Measurements from ENCODE around the gene SMURF2. TPM values are rescaled to one million over a fixed set of nuclear protein-coding genes. Genes with fewer than 3 reads are reported as not detected.

The SMURF2 gene
- total and polyA plus RNA-seq, 8 donors: 41.6 to 67.6 (median 52.7) TPM

GRCh38 chr17:64627797-64628196 is 34.3 kb downstream of the SMURF2 start:
- no peak for ATAC-seq
- Histone ChIP-seq H3K36me3 (no peaks in the 10 kb centered on the region), H3K9me3 (no peaks in the 10 kb centered on the region), H3K27ac (no peak overlapping the region), H3K4me1 (peaks cover 17 to 80% of the 10 kb centered on the region in 2 donors), H3K27me3 (no peaks in the 10 kb centered on the region), H3K4me3 (no peak overlapping the region)
- no peak for DNase-seq
- no peak for TF ChIP-seq CTCF (IDR thresholded peaks at IDR 0.05)
- intact Hi-C loops (cut with DNase I): no loop called here

- H3K36me3 ChIP-seq: no peaks in the 10 kb centered on the region
- no peak overlapping the region for H3K27ac ChIP-seq
- H3K4me1 ChIP-seq: peaks cover 8 to 73% of the 10 kb centered on the region in 2 donors
- H3K27me3 ChIP-seq: no peaks in the 10 kb centered on the region
- DNase-seq: no peak
- no peaks in the 10 kb centered on the region for H3K9me3 ChIP-seq
- no peak for TF ChIP-seq CTCF (IDR thresholded peaks at IDR 0.05)
- no peak for ATAC-seq
- intact Hi-C loops (cut with DNase I): no loop called here
- H3K4me3 ChIP-seq: no peak overlapping the region
Observed at GRCh38 chr17:64626827-64627226, 35.3 kb downstream of the SMURF2 start.

GRCh38 chr17:64625541-64625940 is 36.6 kb downstream of the SMURF2 start:
- no peak overlapping the region for H3K27ac ChIP-seq
- no peak for DNase-seq
- no peak for ATAC-seq
- no peaks in the 10 kb centered on the region for H3K36me3 ChIP-seq
- H3K4me3 ChIP-seq: no peak overlapping the region
- no peak for TF ChIP-seq CTCF (IDR thresholded peaks at IDR 0.05)
- H3K9me3 ChIP-seq: no peaks in the 10 kb centered on the region
- H3K27me3 ChIP-seq: no peaks in the 10 kb centered on the region
- intact Hi-C loops (cut with DNase I): no loop called here
- peaks cover 7 to 68% of the 10 kb centered on the region in 2 donors for H3K4me1 ChIP-seq

- Histone ChIP-seq H3K27ac (peak overlapping the region in 1 of 2 donors; percentile 33), H3K4me3 (no peak overlapping the region), H3K27me3 (no peaks in the 10 kb centered on the region), H3K36me3 (no peaks in the 10 kb centered on the region), H3K9me3 (no peaks in the 10 kb centered on the region), H3K4me1 (peaks cover 0 to 64% of the 10 kb centered on the region in 2 donors)
- intact Hi-C loops (cut with DNase I): no loop called here
- no peak for TF ChIP-seq CTCF (IDR thresholded peaks at IDR 0.05)
- ATAC-seq: peak; percentile 58
- DNase-seq: no peak
Observed at GRCh38 chr17:64622931-64623654, 39.0 kb downstream of the SMURF2 start.

- intact Hi-C loops (cut with DNase I): no loop called here
Observed at GRCh38 chr17:64621772-64622171, 40.3 kb downstream of the SMURF2 start.

More at GRCh38 chr17:64621772-64622171, 40.3 kb downstream of the SMURF2 start:
- Histone ChIP-seq H3K9me3 (no peaks in the 10 kb centered on the region), H3K27me3 (no peaks in the 10 kb centered on the region), H3K4me1 (peaks cover 0 to 68% of the 10 kb centered on the region in 2 donors), H3K36me3 (no peaks in the 10 kb centered on the region), H3K27ac (no peak overlapping the region), H3K4me3 (no peak overlapping the region)
- DNase-seq (no peak), ATAC-seq (no peak)
- no peak for TF ChIP-seq CTCF (IDR thresholded peaks at IDR 0.05)

All from left lung (tissue), 10 donors.